ENCODE measurements around the gene CADM2.

GRCh38 chr3:85258326-85258725 is 299.5 kb downstream of the CADM2 start:
- TF ChIP-seq, protein P1, sequence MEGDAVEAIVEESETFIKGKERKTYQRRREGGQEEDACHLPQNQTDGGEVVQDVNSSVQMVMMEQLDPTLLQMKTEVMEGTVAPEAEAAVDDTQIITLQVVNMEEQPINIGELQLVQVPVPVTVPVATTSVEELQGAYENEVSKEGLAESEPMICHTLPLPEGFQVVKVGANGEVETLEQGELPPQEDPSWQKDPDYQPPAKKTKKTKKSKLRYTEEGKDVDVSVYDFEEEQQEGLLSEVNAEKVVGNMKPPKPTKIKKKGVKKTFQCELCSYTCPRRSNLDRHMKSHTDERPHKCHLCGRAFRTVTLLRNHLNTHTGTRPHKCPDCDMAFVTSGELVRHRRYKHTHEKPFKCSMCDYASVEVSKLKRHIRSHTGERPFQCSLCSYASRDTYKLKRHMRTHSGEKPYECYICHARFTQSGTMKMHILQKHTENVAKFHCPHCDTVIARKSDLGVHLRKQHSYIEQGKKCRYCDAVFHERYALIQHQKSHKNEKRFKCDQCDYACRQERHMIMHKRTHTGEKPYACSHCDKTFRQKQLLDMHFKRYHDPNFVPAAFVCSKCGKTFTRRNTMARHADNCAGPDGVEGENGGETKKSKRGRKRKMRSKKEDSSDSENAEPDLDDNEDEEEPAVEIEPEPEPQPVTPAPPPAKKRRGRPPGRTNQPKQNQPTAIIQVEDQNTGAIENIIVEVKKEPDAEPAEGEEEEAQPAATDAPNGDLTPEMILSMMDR (conservative IDR thresholded peaks at IDR 0.05; ENCODE audit: low read depth, low read length), result no peak
- TF ChIP-seq EZH2 (IDR thresholded peaks at IDR 0.05; ENCODE audit: borderline replicate concordance, low read depth, low read length, poor library complexity, severe bottlenecking), result no peak

Measured in A673 (cell line).